Measurements from ENCODE around the gene POLR3F. TPM values are rescaled to one million over a fixed set of nuclear protein-coding genes. Genes with fewer than 3 reads are reported as not detected.
A peak's percentile ranks its signal among the peaks of the same experiment; 100 is the strongest.

Gene POLR3F
- total and polyA plus RNA-seq, 9 of the 15 experiments (the other 6 are each of a cell fraction or from before 2014, with no cell fraction given), result 7.0 to 15.0 (median 9.6) TPM

- TF ChIP-seq IRF9 (tag; IDR thresholded peaks at IDR 0.05) (no peak), ZNF175 (CRISPR knock-in tag; IDR thresholded peaks at IDR 0.05; ENCODE audit: low read depth) (no peak), FOSL1 (tag; conservative IDR thresholded peaks at IDR 0.05) (no peak), HDAC8 (tag; IDR thresholded peaks at IDR 0.05) (no peak), BCOR (IDR thresholded peaks at IDR 0.05) (no peak), SREBF1 (IDR thresholded peaks at IDR 0.05; ENCODE audit: borderline replicate concordance, low read depth, low read length) (no peak), ZNF707 (CRISPR knock-in tag; conservative IDR thresholded peaks at IDR 0.05) (no peak), NFE2L1 (tag; IDR thresholded peaks at IDR 0.05; ENCODE audit: borderline replicate concordance, low read depth) (no peak), POLR2B (IDR thresholded peaks at IDR 0.05; ENCODE audit: low read depth, partially characterized antibody) (peak; percentile 47), CCNT2 (IDR thresholded peaks at IDR 0.05; ENCODE audit: borderline replicate concordance, extremely low read depth, insufficient read length, low read depth, low read length) (no peak), MGA (IDR thresholded peaks at IDR 0.05) (no peak), TRIM28 (IDR thresholded peaks at IDR 0.05) (peak; percentile 54; the same call in 1 of the 2 replicates), LCOR (CRISPR knock-in tag; IDR thresholded peaks at IDR 0.05) (no peak), TAF9B (IDR thresholded peaks at IDR 0.05; ENCODE audit: partially characterized antibody) (peak; percentile 52), EZH2 (IDR thresholded peaks at IDR 0.05; ENCODE audit: borderline replicate concordance, low read depth, low read length) (no peak), EHMT2 (IDR thresholded peaks at IDR 0.05) (no peak)
Measured at GRCh38 chr20:18466894-18467730, at the start of gene POLR3F, which contains the start of gene DZANK1 (continued).
